Uterus (tissue), 4 donors: Measurements from ENCODE around the gene LSAMP. TPM values are rescaled to one million over a fixed set of nuclear protein-coding genes. Genes with fewer than 3 reads are reported as not detected.

Experiments
- DNase-seq, 2 donors: peaks; one replicate each; pipeline ENCODE4 v3.0.0-alpha.2; 2019 to 2020
- H3K27ac ChIP-seq, 2 donors: fragments of 200-600 bp; sonication (generic); 1 replicate in 1 of 2; 2 replicates in 1 of 2; pipeline ENCODE4 v1.5.1; 2016 to 2018
- H3K27me3 ChIP-seq, 2 donors: fragments of 200-600 bp; sonication (generic); one replicate each; pipeline ENCODE4 v1.5.1; 2018 to 2019; ENCODE audit warnings: control low read depth in 1 of 2
- H3K36me3 ChIP-seq, 2 donors: fragments of 200-600 bp; sonication (generic); one replicate each; pipeline ENCODE4 v1.5.1; 2019; ENCODE audit warnings: control low read depth in 1 of 2
- H3K4me1 ChIP-seq, 2 donors: fragments of 200-600 bp; sonication (generic); one replicate each; pipeline ENCODE4 v1.5.1; 2018 to 2019; ENCODE audit warnings: control low read depth in 1 of 2
- H3K4me3 ChIP-seq, 2 donors: fragments of 200-600 bp; sonication (generic); 1 replicate in 1 of 2; 2 replicates in 1 of 2; pipeline ENCODE4 v1.5.1; 2018 to 2019; ENCODE audit warnings: mild to moderate bottlenecking in 1 of 2
- H3K9me3 ChIP-seq, 2 donors: fragments of 200-600 bp; sonication (generic); one replicate each; pipeline ENCODE4 v1.5.1; 2019; ENCODE audit warnings: control low read depth in 1 of 2
- POLR2A ChIP-seq, 2 donors: fragments of 450-650 bp; IDR thresholded peaks; one replicate each; pipeline ENCODE4 v1.6.1; 2016; ENCODE audit warnings: antibody characterized with exemption in 2 of 2, mild to moderate bottlenecking in 1 of 2, moderate library complexity in 1 of 2
- intact Hi-C: fragments of 100-400 bp; cut with DNase I; formaldehyde crosslinking; loops from one replicate; pipeline ENCODE4 v1.15.1; 2023; ENCODE audit warnings: low total_unique reads
- total RNA-seq, 4 donors: library from RNA; depleted of rRNA in 3 of 4; stranded (reverse); fragments of >200 nt in 3 of 4; gene quantifications; one replicate each; pipeline versions ENCODE4 v1.1.0 to v1.2.4, GENCODE V29; 2014 to 2023
- TF ChIP-seq, protein P1 (sequence below), 4 experiments: fragments of 200-600 bp in 2 of 4; fragments of 450-650 bp in 2 of 4; sonication (generic) in 2 of 4; IDR thresholded peaks; one replicate each; pipeline ENCODE4 v1.5.1; 2016 to 2019; ENCODE audit warnings: antibody characterized with exemption in 4 of 4, mild to moderate bottlenecking in 2 of 4, moderate library complexity in 1 of 4
- donor health status: DM: yes; HTN: yes; CAD: no.

The LSAMP gene
- total RNA-seq, 4 donors from 2014 or later: 0.26 to 25.8 (median 1.8) TPM

DNA sequence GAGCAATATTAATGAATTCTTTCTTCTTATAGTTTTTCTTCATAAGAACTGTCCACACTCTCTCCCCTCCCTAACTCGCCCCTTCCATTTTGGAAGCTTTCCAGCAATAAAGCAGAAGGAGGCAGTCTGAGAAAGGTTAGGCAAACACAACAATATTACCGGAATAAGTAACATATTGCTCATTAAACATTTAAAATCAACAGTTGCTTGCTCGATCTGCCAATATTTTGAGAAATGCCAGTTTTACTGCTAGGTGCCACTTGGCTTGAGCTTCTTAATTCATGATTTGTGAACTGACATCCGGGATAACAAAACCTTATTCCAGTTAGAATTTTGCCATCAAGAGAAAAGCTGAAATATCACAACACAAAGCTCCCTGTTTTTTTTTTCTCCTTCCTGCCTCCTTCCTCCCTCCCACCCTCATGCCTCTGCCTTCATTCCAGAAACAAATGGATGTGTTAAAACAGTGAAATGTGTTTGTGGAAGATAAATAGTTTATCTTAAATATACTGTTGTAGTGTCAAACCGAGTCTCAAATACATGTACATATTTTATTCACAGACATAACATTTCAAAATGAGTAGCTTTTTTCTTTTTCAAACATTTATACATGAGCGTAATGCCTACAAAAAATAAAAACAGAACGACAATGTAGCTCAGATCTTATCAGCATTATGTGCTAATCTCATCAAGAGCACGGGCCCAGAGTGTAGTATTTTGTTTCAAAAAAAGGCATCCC lies 568.2 kb downstream of the LSAMP start:
- DNase-seq: no peak
- peak overlapping the region; percentile 1 to 44 for H3K27ac ChIP-seq
- TF ChIP-seq POLR2A (IDR thresholded peaks at IDR 0.05): no peak
- TF ChIP-seq, protein P1, sequence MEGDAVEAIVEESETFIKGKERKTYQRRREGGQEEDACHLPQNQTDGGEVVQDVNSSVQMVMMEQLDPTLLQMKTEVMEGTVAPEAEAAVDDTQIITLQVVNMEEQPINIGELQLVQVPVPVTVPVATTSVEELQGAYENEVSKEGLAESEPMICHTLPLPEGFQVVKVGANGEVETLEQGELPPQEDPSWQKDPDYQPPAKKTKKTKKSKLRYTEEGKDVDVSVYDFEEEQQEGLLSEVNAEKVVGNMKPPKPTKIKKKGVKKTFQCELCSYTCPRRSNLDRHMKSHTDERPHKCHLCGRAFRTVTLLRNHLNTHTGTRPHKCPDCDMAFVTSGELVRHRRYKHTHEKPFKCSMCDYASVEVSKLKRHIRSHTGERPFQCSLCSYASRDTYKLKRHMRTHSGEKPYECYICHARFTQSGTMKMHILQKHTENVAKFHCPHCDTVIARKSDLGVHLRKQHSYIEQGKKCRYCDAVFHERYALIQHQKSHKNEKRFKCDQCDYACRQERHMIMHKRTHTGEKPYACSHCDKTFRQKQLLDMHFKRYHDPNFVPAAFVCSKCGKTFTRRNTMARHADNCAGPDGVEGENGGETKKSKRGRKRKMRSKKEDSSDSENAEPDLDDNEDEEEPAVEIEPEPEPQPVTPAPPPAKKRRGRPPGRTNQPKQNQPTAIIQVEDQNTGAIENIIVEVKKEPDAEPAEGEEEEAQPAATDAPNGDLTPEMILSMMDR (IDR thresholded peaks at IDR 0.05): no peak

GRCh38 chr3:115875460-115875859 lies 569.8 kb downstream of the LSAMP start:
- no peaks in the 10 kb centered on the region for H3K27me3 ChIP-seq
- no peaks in the 10 kb centered on the region for H3K36me3 ChIP-seq
- DNase-seq: no peak
- H3K4me3 ChIP-seq: no peak overlapping the region
- H3K9me3 ChIP-seq: no peaks in the 10 kb centered on the region
- no peak overlapping the region for H3K27ac ChIP-seq
- intact Hi-C loops: no loop called here
- H3K4me1 ChIP-seq: no peaks in the 10 kb centered on the region
- no peak for TF ChIP-seq POLR2A (IDR thresholded peaks at IDR 0.05)
- TF ChIP-seq, protein P1 (IDR thresholded peaks at IDR 0.05): no peak

More for the DNA sequence above, 568.2 kb downstream of the LSAMP start:
- H3K4me1 ChIP-seq: no peaks in the 10 kb centered on the region
- intact Hi-C loops: no loop called here
- H3K36me3 ChIP-seq: no peaks in the 10 kb centered on the region
- H3K9me3 ChIP-seq: no peaks in the 10 kb centered on the region
- H3K4me3 ChIP-seq: peak overlapping the region; percentile 1 to 12
- no peaks in the 10 kb centered on the region for H3K27me3 ChIP-seq

GRCh38 chr3:115871735-115872134 lies 573.6 kb downstream of the LSAMP start:
- H3K4me1 ChIP-seq: no peaks in the 10 kb centered on the region
- TF ChIP-seq POLR2A (IDR thresholded peaks at IDR 0.05): no peak
- TF ChIP-seq, protein P1 (IDR thresholded peaks at IDR 0.05): no peak
- intact Hi-C loops: no loop called here
- H3K27me3 ChIP-seq: no peaks in the 10 kb centered on the region
- no peaks in the 10 kb centered on the region for H3K36me3 ChIP-seq
- no peaks in the 10 kb centered on the region for H3K9me3 ChIP-seq
- H3K27ac ChIP-seq: no peak overlapping the region
- no peak for DNase-seq
- H3K4me3 ChIP-seq: no peak overlapping the region

DNA sequence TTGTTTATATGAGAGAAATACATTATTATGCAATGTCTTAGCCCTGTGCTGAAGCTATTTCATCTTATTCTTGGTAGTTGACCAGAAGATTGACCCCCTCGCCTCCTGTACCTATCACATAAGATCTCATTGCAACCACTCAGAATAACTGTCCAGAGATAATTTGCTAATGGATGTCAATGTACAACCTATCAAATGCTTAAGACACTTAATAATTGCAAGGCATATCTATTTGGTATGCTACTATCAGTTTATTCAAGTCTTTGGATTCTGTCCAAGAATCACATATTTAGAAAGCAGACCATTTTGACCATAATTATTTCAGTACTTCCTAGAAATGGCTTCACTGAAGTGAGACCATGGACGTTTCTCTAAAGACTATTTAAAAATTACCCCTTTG lies 580.4 kb downstream of the LSAMP start:
- Histone ChIP-seq H3K4me3 (no peak overlapping the region), H3K27ac (no peak overlapping the region), H3K9me3 (no peaks in the 10 kb centered on the region), H3K27me3 (no peaks in the 10 kb centered on the region), H3K4me1 (peaks cover 0 to 6% of the 10 kb centered on the region in 2 donors), H3K36me3 (no peaks in the 10 kb centered on the region)
- intact Hi-C loops: no loop called here
- TF ChIP-seq, protein P1 (IDR thresholded peaks at IDR 0.05): no peak
- no peak for TF ChIP-seq POLR2A (IDR thresholded peaks at IDR 0.05)
- DNase-seq: no peak

GRCh38 chr3:115862849-115863248 lies 582.4 kb downstream of the LSAMP start:
- no peak for TF ChIP-seq POLR2A (IDR thresholded peaks at IDR 0.05)
- TF ChIP-seq, protein P1 (IDR thresholded peaks at IDR 0.05): no peak
- peaks cover 0 to 6% of the 10 kb centered on the region in 2 donors for H3K4me1 ChIP-seq
- no peaks in the 10 kb centered on the region for H3K9me3 ChIP-seq
- no peak overlapping the region for H3K27ac ChIP-seq
- intact Hi-C loops: no loop called here
- no peak overlapping the region for H3K4me3 ChIP-seq
- no peak for DNase-seq
- no peaks in the 10 kb centered on the region for H3K27me3 ChIP-seq
- no peaks in the 10 kb centered on the region for H3K36me3 ChIP-seq
